ENCODE measurements around the gene QARS1. TPM values are rescaled to one million over a fixed set of nuclear protein-coding genes. Genes with fewer than 3 reads are reported as not detected.

Gene QARS1
- total and polyA plus RNA-seq, 11 donors, result 145 to 221 (median 194) TPM

DNA sequence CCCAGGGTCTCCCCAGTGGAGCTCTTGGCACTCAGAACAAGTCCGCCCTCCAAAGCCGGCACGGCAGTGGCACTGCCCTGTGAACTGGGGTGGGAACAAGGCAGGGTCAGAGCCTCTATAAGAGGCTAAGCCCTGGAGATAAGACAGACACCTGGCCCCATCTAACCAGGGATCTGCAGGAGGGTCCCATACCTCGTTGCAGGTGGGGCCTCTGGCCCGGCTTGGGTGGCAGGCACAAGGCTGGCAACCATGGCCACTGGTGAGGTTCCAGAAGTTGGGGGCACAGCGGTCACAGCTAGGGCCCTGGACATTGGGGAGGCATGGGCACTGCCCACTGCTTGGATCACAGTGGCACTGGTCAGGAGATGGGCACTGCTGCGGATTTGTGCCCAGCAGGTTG lies 19.6 kb upstream of the QARS1 start:
- Histone ChIP-seq H3K4me3 (no peak overlapping the region), H3K9me3 (no peaks in the 10 kb centered on the region), H3K27ac (no peak overlapping the region), H3K4me1 (peaks cover 3 to 18% (median 10%) of the 10 kb centered on the region in 12 donors), H3K27me3 (no peaks in the 10 kb centered on the region), H3K36me3 (peaks cover 1 to 83% (median 79%) of the 10 kb centered on the region in 9 donors)
- 87 to 95% (median 89%) methylated on average over 5 to 7 of the region's 7 CpGs for WGBS, 4 donors
- ATAC-seq (no peak), DNase-seq (peak in 1 of 5 donors; percentile 60)
- intact Hi-C loops (cut with DNase I), result no loop called here
- TF ChIP-seq POLR2A (IDR thresholded peaks at IDR 0.05) (no peak), CTCF (IDR thresholded peaks at IDR 0.05) (no peak)

- peaks cover 3 to 22% (median 15%) of the 10 kb centered on the region in 12 donors for H3K4me1 ChIP-seq
- intact Hi-C loops (cut with DNase I), result no loop called here
- H3K36me3 ChIP-seq, result peaks cover 0 to 83% (median 77%) of the 10 kb centered on the region in 9 donors
- DNase-seq (no peak), ATAC-seq (no peak)
- H3K9me3 ChIP-seq, result no peaks in the 10 kb centered on the region
- H3K4me3 ChIP-seq, result no peak overlapping the region
- no peak overlapping the region for H3K27ac ChIP-seq
- no peaks in the 10 kb centered on the region for H3K27me3 ChIP-seq
- no peak for TF ChIP-seq POLR2A (IDR thresholded peaks at IDR 0.05)
- TF ChIP-seq CTCF (IDR thresholded peaks at IDR 0.05), result no peak
- WGBS, 4 donors, result 93 to 96% (median 94%) methylated on average over 16 to 17 of the region's 17 CpGs
These were observed 19.1 kb upstream of the QARS1 start for GRCh38 chr3:49123687-49124086.

GRCh38 chr3:49122886-49123545 lies 18.5 kb upstream of the QARS1 start:
- peaks cover 0 to 83% (median 77%) of the 10 kb centered on the region in 9 donors for H3K36me3 ChIP-seq
- TF ChIP-seq CTCF (IDR thresholded peaks at IDR 0.05), result no peak
- no peak overlapping the region for H3K4me3 ChIP-seq
- 88 to 92% (median 90%) methylated on average over 14 to 17 of the region's 17 CpGs for WGBS, 4 donors
- intact Hi-C loops (cut with DNase I), result no loop called here
- DNase-seq (peak in 1 of 5 donors; percentile 55), ATAC-seq (no peak)
- H3K27me3 ChIP-seq, result no peaks in the 10 kb centered on the region
- peaks cover 3 to 27% (median 19%) of the 10 kb centered on the region in 12 donors for H3K4me1 ChIP-seq
- no peaks in the 10 kb centered on the region for H3K9me3 ChIP-seq
- H3K27ac ChIP-seq, result no peak overlapping the region

GRCh38 chr3:49122451-49122850 lies 17.9 kb upstream of the QARS1 start:
- TF ChIP-seq CTCF (IDR thresholded peaks at IDR 0.05) (no peak), POLR2A (IDR thresholded peaks at IDR 0.05) (no peak)
- H3K4me3 ChIP-seq, result no peak overlapping the region
- H3K27ac ChIP-seq, result no peak overlapping the region
- H3K27me3 ChIP-seq, result no peaks in the 10 kb centered on the region
- DNase-seq, result no peak
- no peaks in the 10 kb centered on the region for H3K9me3 ChIP-seq
- peaks cover 0 to 83% (median 80%) of the 10 kb centered on the region in 9 donors for H3K36me3 ChIP-seq
- ATAC-seq, result no peak
- peaks cover 3 to 29% (median 19%) of the 10 kb centered on the region in 12 donors for H3K4me1 ChIP-seq
- 44 to 79% (median 73%) methylated on average over 3 to 7 of the region's 7 CpGs for WGBS, 4 donors
- intact Hi-C loops (cut with DNase I), result no loop called here

Measured in heart left ventricle (tissue), 16 donors.